Stimulated activated CD4-positive, alpha-beta T cell treated with anti-CD3 and anti-CD28 coated beads, Interleukin-1b, Interleukin-23, amount 100 ng/mL, for 48 hours (primary cell): ENCODE data around the gene TP53RK.

Source experiments
- DNase-seq: peaks from one replicate; pipeline ENCODE4 v3.0.0-alpha.2; 2020

The TP53RK gene

GRCh38 chr20:46689082-46689753, at the start of gene TP53RK:
TSS of gene TP53RK (minus strand) at chr20:46689444. CDS start at chr20:46689414, 30 bp downstream.
- DNase-seq = peak; percentile 98

DNA sequence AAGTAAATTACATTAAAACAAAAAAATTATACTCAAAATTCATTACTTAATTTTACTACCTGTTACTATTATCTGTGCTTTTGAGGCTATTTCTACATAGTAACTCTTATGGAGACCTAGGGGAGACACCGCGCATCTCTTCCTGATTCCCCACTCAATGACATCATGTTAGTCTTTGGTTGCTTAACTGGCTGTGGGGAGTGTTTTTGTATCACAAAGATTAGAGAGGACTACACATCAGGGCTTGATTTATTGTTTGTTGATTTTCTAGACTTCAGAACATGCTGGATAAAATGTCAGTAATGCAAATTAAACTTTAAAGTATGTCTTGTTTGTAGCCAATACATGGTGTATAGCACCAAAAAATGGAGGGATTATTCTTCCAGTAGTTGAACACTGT, 46.2 kb upstream of the TP53RK start:
- no peak for DNase-seq

DNA sequence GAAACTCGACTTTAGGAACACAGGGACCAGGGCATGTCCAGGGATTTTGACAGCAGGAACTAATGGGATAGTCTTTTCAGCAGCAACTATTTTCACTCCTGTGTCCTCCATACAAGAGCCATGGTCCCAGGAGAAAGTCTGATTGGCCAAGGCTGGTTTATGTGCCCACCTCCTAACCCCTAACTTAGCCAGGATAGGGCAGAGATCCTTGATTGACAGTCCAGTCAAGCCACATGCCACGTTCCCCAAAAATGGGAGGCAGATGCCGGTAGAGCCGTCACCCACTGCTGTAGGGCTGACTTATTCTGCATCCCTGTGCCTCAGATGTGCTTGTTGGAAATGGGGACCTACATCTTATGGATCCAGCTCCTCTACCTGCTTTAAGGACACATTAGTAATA, 42.5 kb upstream of the TP53RK start:
- DNase-seq = no peak

- no peak for DNase-seq
Measured at GRCh38 chr20:46725186-46726165, 36.2 kb upstream of the TP53RK start.

DNA sequence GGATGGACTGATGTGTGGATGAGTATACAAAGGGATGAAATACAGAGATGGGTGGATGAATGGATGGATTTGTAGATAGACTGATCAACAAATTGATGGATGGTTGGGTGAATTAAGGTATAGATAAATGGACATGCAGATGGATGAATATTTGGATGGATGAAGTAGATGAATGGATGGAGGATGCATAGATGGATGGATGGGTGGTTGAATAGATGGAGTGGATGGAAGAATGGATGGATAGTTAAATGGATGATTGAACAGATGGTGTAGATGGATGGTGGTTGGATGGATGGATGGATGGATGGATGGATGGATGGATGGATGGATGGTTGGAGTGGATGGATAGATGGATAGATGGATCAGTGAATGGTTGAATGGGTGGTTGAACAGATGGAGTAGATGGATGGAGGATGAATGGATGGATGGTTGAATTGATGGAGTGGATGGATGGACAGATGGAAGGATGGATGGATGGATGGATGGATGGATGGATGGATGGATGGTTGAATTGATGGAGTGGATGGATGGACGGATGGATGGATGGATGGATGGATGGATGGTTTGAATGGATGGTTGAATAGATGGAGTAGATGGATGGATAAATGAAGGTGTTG, 35.2 kb upstream of the TP53RK start:
- DNase-seq = no peak

DNA sequence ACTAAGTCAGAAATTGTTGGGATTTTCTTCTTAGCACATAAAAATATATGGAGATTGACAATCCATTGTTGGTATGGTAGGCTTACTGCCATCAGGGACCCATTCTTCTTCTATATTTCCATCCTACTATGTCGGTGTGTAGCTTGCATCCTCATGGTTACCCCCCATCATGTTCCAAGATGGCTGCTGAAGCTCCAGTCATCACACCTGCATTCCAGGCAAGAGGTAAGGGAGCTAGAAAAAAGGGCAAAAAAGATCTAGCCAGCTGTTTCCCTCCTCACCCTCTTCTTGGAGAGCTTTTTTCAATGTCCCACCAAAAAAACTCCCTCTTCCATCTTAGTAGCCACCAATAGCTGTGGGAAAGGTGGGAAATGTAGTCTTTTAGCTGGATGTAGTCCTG, 33.8 kb upstream of the TP53RK start:
- DNase-seq = no peak

GRCh38 chr20:46722450-46722849, 33.2 kb upstream of the TP53RK start:
- no peak for DNase-seq

DNA sequence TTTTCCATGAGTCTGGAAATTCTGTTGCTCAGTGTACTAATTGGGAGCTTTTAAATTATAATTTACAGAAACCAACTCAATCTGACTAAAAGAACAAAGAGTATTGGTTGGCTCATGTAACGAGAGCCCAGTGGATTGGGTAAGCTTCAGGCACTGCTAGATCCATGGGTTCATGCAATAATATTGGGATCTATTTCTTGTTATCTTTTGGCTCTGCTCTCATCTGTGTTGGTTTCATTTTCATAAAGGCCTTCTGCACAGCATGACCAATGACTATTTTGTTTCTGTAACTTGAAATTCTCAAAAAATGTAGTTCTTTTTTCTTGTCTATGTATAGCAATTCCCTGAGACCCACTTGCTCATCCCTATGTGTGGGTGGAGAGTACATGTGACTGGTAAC, 32.2 kb upstream of the TP53RK start:
- no peak for DNase-seq

DNA sequence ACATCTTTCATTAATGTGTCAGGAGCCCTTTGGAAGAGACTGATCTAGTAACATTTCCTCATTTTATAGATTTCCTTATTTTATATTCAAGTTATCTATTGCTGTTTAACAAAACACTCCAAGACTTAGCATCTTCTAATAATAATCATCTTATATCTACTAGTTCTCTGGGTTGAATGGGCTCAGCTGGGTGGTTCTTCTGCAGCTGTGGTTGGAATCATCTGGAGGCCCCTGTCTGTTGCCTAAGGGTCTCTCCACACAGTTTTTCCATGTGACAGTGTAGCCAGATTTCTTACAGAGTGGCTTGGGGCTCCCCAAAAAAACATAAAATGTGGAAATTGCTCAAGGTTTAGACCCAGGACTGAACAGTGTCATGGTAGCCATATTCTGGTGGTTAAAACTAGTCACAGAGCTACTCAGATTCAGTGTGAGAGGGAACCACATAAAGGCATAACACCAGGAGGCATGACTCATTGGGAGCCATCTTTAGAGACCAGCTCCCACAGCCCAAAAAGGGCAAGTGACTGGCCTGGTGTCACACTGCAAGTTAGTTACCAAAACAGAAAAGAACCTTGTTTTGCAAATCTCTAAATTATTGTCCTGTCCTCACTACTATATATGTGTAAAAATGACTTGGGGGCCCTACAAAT, 31.7 kb upstream of the TP53RK start:
- peak; percentile 20 for DNase-seq

- no peak for DNase-seq
Measured at GRCh38 chr20:46720019-46720418, 30.8 kb upstream of the TP53RK start.

DNA sequence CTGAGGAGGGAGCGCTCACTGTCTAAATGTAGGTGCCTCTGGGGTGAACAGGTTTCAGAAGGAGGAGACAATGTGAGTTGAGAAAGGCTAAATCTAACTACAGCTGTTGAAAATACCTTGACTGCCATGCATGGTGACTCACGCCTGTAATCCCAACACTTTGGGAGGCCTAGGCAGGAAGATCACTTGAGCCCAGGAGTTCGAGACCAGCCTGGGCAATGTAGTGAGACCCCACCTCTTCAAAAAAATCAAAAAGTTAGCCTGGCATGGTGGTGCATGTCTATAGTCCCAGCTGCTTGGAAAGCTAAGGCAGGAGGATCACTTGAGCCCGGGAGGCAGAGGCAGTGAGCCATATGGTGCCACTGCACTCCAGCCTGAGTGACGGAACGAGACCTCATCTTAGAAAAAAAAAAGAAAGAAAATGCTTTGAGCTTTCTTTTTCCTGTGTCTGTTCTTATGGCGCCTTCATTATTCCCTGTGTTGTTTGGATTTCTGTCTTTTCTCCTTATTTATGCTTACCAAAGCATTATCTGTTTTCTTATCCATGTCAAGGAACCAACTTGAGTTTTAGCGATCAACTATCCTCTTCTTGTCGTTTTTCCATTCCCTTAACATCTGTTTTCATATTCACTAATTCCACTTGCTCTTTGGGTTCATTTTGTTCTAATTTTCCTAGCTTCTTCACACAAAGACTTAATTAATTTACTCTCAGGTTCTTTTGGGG, 28.7 kb upstream of the TP53RK start:
- no peak for DNase-seq

GRCh38 chr20:46715292-46715756, 26.1 kb upstream of the TP53RK start:
- DNase-seq = no peak

GRCh38 chr20:46713957-46714834, 25.0 kb upstream of the TP53RK start:
- DNase-seq = no peak

DNA sequence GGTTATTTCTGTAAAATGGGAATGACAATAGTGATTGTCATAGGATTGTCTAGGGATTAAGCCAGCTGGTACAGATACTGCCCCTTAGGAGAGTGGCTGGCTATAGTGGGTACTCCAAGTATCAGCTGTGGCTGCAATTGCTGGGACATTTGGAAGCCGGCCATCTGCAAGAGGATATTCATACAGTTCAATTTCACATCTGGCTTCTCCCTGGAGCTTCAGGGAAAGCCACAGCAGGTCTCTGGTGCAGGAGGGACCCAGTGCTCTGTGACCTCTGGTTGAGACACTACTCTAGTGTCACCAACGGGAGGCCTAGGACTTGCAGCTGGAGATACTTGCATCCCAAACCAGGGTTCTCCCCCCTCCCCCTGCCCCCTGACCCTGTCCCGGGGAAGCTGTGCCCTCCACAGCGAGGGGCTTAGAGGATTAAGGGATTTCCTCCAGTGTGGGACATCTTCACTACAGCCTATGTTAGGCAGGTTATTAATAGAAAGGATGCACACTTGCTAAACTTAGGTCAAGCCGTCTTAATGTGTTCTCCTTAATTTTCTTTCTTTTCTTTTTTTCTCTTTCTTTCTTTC, 22.9 kb upstream of the TP53RK start:
- DNase-seq = no peak

DNA sequence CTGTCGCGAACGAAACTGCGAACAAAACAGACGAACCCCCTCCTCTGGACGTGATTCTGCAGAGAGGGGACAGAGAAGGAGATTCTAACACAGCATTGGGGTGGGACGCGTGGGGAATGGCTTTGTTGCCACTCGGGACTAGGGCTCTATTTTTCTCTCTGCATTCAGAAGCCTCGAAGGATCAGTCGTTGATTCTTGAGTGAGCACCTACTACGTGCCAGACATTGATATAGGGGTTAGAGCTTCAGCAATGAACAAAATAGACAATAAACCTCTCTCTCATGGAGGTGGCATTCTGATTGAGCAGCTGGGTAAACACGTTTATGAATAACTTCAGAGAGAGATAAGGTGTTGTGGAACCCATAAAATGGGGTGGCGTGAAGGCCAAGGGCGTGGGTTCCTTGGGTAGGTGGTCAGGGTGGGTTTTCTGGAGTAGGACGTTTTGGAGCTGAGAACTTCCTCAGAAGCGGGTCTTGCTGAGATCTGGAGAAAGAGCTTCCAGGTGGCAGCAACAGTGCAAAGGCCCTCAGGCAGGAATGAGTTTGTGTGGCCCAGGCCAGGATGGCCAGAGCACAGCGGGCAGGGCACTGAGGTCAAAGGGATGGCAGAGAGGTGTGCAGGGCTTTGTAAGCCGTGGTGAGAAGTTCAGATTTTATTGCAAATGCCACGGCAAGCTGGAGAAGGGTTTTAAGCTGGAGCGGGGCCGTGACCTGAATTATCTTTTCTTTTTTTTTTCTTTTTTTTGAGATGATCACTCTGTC, 21.1 kb upstream of the TP53RK start:
- DNase-seq = no peak

- no peak for DNase-seq
Measured at GRCh38 chr20:46709459-46710152, 20.4 kb upstream of the TP53RK start, which contains the start of gene SLC2A10. TSS of gene SLC2A10 (plus strand) at chr20:46709649. CDS start at chr20:46709737, 88 bp downstream.

DNA sequence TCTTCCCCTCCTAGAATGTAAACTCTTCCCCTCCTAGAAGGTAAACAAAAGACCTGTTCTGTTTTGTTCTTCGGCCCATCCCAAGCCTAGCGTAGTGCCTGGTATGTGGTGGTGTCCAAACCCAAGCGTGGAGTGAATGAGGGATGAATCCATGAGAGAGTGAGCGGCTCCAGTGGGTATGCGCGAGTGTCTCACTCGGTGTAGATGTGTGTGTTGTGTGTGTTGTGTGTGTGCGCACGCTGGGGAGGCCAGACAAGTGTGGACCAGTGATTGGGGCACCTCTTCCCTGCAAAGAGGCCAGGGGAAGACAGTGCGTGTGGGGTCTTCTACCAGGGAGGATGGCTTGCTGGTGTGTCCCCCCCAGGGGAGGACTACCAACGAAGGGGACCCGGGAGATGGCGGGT, 19.8 kb upstream of the TP53RK start:
- no peak for DNase-seq

- DNase-seq = no peak
Measured at GRCh38 chr20:46708172-46708860, 19.1 kb upstream of the TP53RK start.

DNA sequence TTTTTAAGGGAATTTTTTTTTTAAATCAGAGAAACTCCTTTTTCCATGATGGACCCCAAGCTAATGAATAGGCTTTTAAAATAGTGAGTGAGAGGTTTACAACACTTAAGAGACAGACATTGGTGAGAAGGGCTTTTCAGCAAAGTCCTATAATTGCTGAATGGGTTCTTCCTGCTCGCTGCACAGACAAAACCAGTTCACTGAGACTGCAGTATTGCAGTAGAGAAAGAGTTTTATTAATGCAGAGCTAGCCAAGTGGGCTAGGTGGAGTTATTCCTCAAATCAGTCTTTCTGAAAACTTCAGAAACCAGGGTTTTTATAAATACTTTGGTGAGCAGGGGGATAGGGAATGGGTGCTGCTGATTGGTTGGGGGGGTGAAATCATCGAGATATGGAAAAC, 17.0 kb upstream of the TP53RK start:
- no peak for DNase-seq
